ENCODE results near the gene TEX261. TPM values are rescaled to one million over a fixed set of nuclear protein-coding genes. Genes with fewer than 3 reads are reported as not detected.

The TEX261 gene
- total and polyA plus RNA-seq, 2 donors (not counting 3 experiments of a cell fraction or from before 2014, with no cell fraction given): 71.2 to 98.1 TPM

DNA sequence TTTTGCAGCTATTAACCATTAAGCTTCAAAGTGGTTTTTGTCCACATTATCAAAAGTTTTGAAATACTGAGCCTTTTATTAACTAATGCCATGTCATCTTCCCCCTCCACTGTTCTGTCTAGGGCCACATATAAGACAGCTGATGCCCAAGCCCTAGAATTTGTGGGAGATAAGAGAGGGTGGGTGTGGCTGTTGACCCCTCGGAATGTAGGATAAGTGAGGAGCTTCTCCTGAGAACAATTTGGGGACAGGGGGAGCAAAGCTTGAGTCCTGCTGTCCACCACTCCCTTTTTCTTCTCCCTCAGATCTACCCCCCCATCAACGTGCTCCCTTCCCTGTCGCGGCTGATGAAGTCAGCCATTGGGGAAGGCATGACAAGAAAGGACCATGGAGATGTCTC is 30.5 kb downstream of the TEX261 start:
- intact Hi-C loops (cut with micrococcal nuclease) (loop anchor here (2.0 kb wide), 1 partner anchor 31 kb away; the partner anchor contains the start of gene TEX261), dilution Hi-C loops (cut with MboI; ENCODE audit: extremely low pct_ligation_motif_present, low sequenced_read_pairs) (no loop called here)
- Histone ChIP-seq H3K9me1 (replicated peaks; ENCODE audit: control insufficient read depth, extremely low read depth, insufficient read depth, low read length) (no peaks in the 10 kb centered on the region), H3K79me2 (ENCODE audit: control insufficient read depth, insufficient read depth, low read length) (no peaks in the 10 kb centered on the region), H3K9me3 (replicated peaks; ENCODE audit: control insufficient read depth, insufficient read depth, low read length) (no peaks in the 10 kb centered on the region), H2AFZ (ENCODE audit: low read depth, low read length) (no peak overlapping the region), H3K27ac (ENCODE audit: insufficient read depth, low read depth, low read length) (no peak overlapping the region), H3K4me3 (replicated peaks in 1 of 3; ENCODE audit: insufficient read depth in 1 of 3, low read depth in 1 of 3, low read length in 3 of 3) (no peak overlapping the region), H3K9ac (replicated peaks; ENCODE audit: extremely low read depth, insufficient read depth, low read length) (no peak overlapping the region), H4K20me1 (replicated peaks; ENCODE audit: control insufficient read depth, extremely low read depth, insufficient read depth, low read length) (no peaks in the 10 kb centered on the region), H3K4me1 (ENCODE audit: control insufficient read depth, extremely low read depth, insufficient read depth, low read length) (peaks cover 2% of the 10 kb centered on the region), H3K4me2 (ENCODE audit: insufficient read depth, low read length) (no peak overlapping the region), H3K36me3 (ENCODE audit: control insufficient read depth in 2 of 2, extremely low read depth in 1 of 2, insufficient read depth in 2 of 2, low read length in 2 of 2) (no peaks in the 10 kb centered on the region), H3K27me3 (ENCODE audit: control insufficient read depth in 2 of 2, insufficient read depth in 2 of 2, low read length in 2 of 2) (peaks cover 20 to 25% of the 10 kb centered on the region in 2 experiments)
- TF ChIP-seq MAX (IDR thresholded peaks at IDR 0.05; ENCODE audit: insufficient read depth, insufficient read length): no peak
- no peak for TF ChIP-seq JUN (IDR thresholded peaks at IDR 0.05; ENCODE audit: borderline replicate concordance, insufficient read depth, insufficient read length, low read depth)
- TF ChIP-seq GATA2 (IDR thresholded peaks at IDR 0.05; ENCODE audit: insufficient read depth, insufficient read length, low read depth, low read length): no peak
- TF ChIP-seq FOS (IDR thresholded peaks at IDR 0.05; ENCODE audit: borderline replicate concordance, insufficient read depth, low read length): no peak
- TF ChIP-seq MYC (IDR thresholded peaks at IDR 0.05; ENCODE audit: low read depth, low read length): no peak
- no peak for TF ChIP-seq POLR2A (IDR thresholded peaks at IDR 0.05; ENCODE audit: low read depth, low read length)
- TF ChIP-seq, protein P1, sequence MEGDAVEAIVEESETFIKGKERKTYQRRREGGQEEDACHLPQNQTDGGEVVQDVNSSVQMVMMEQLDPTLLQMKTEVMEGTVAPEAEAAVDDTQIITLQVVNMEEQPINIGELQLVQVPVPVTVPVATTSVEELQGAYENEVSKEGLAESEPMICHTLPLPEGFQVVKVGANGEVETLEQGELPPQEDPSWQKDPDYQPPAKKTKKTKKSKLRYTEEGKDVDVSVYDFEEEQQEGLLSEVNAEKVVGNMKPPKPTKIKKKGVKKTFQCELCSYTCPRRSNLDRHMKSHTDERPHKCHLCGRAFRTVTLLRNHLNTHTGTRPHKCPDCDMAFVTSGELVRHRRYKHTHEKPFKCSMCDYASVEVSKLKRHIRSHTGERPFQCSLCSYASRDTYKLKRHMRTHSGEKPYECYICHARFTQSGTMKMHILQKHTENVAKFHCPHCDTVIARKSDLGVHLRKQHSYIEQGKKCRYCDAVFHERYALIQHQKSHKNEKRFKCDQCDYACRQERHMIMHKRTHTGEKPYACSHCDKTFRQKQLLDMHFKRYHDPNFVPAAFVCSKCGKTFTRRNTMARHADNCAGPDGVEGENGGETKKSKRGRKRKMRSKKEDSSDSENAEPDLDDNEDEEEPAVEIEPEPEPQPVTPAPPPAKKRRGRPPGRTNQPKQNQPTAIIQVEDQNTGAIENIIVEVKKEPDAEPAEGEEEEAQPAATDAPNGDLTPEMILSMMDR (IDR thresholded peaks at IDR 0.05; ENCODE audit: extremely low read depth in 1 of 2, insufficient read depth in 1 of 2, low read depth in 1 of 2, low read length in 2 of 2): no peak
- no peak for TF ChIP-seq EZH2 (IDR thresholded peaks at IDR 0.05; ENCODE audit: borderline replicate concordance, low read depth, low read length, severe bottlenecking)
- no peak for TF ChIP-seq POLR2AphosphoS5 (IDR thresholded peaks at IDR 0.05; ENCODE audit: insufficient read depth, low read depth, low read length)
- no TSS peak for BruUV-seq (replicated peaks)
- ChIA-PET CTCF (interaction anchor here (0.6 to 10.3 kb wide), 18 partner anchors 10 to 660 kb away, joined by 3 to 84 read pairs (median 4); partner anchors contain the start of genes ANKRD53 and ATP6V1B1), POLR2A (no interaction called here)
- no peak for FAIRE-seq
- DNase-seq (ENCODE audit: low read depth, low spot score): no peak

Measured in endothelial cell of umbilical vein (primary cell).